IMR-90 (cell line): ENCODE measurements around the gene ALKBH2. TPM values are rescaled to one million over a fixed set of nuclear protein-coding genes. Genes with fewer than 3 reads are reported as not detected.

Experiments
- ATAC-seq: fragments of 200-7000 bp; cut with Tn5 transposase; 2 replicates; pipeline ENCODE4 v1.9.1; 2020; ENCODE audit warnings: low read depth, mild to moderate bottlenecking, moderate library complexity
- BruUV-seq: library from RNA; stranded (reverse); fragments of 400-500 nt; replicated peaks from 2 replicates; lab custom pipeline; 2021; lab: Mats Ljungman, UMichigan
- CTCF ChIA-PET: fragments of 300-600 bp; formaldehyde crosslinking; extraction: SDS; loops from one replicate; lab custom pipeline; 2021; ENCODE audit warnings: antibody characterized with exemption; lab: Yijun Ruan, JAX
- POLR2A ChIA-PET: fragments of 300-600 bp; sonication (Branson Sonifier 250); formaldehyde crosslinking; loops from one replicate; lab custom pipeline; 2022; ENCODE audit warnings: antibody characterized with exemption; ENCODE audit not compliant: unreplicated experiment; lab: Charles Lee
- DNase-seq: peaks from one replicate; pipeline ENCODE4 v3.0.0; 2013
- H2AFZ ChIP-seq: replicated peaks from 2 replicates; pipeline ENCODE3; 2013; ENCODE audit warnings: low read length, mild to moderate bottlenecking; ENCODE audit not compliant: poor library complexity
- H2AK5ac ChIP-seq: 2 replicates; pipeline ENCODE4 v1.6.1; 2013; ENCODE audit warnings: low read depth, low read length, inconsistent platforms
- H2AK9ac ChIP-seq: replicated peaks from 2 replicates; pipeline ENCODE3; 2013; ENCODE audit warnings: mild to moderate bottlenecking, low read depth, low read length, moderate library complexity; ENCODE audit not compliant: poor library complexity
- H2BK120ac ChIP-seq: 2 replicates; pipeline ENCODE4 v1.6.1; 2013; ENCODE audit warnings: low read depth, low read length, inconsistent platforms
- H2BK15ac ChIP-seq: 3 replicates; pipeline ENCODE4 v1.6.1; 2013; ENCODE audit warnings: low read depth, low read length, inconsistent platforms
- H2BK20ac ChIP-seq: 2 replicates; pipeline ENCODE4 v1.6.1; 2013; ENCODE audit warnings: low read depth, mild to moderate bottlenecking, inconsistent platforms, low read length, moderate library complexity
- H2BK5ac ChIP-seq: 2 replicates; pipeline ENCODE4 v1.6.1; 2013; ENCODE audit warnings: mild to moderate bottlenecking, low read depth, low read length, inconsistent platforms; ENCODE audit not compliant: poor library complexity, severe bottlenecking
- H3K14ac ChIP-seq: replicated peaks from 2 replicates; pipeline ENCODE4 v1.6.1; 2013; ENCODE audit warnings: low read depth, low read length, inconsistent platforms
- H3K18ac ChIP-seq: 2 replicates; pipeline ENCODE4 v1.6.1; 2013; ENCODE audit warnings: low read depth, low read length, control low read depth
- H3K23ac ChIP-seq: 2 replicates; pipeline ENCODE4 v1.6.1; 2013; ENCODE audit warnings: low read depth, low read length, inconsistent platforms
- H3K27ac ChIP-seq: 2 replicates; pipeline ENCODE4 v1.5.1; 2013; ENCODE audit warnings: mild to moderate bottlenecking, control low read depth, low read length; ENCODE audit not compliant: insufficient read depth
- H3K27me3 ChIP-seq: 2 replicates; pipeline ENCODE4 v1.6.1; 2013; ENCODE audit warnings: low read length; ENCODE audit not compliant: control insufficient read depth, insufficient read depth
- H3K36me3 ChIP-seq: 2 replicates; pipeline ENCODE4 v1.6.1; 2013; ENCODE audit warnings: low read length, mixed read lengths; ENCODE audit not compliant: control insufficient read depth, insufficient read depth
- H3K4ac ChIP-seq: 2 replicates; pipeline ENCODE4 v1.6.1; 2013; ENCODE audit warnings: low read depth, low read length, inconsistent platforms
- H3K4me1 ChIP-seq: 2 replicates; pipeline ENCODE4 v1.6.1; 2013; ENCODE audit warnings: low read length, mixed read lengths; ENCODE audit not compliant: control insufficient read depth, insufficient read depth
- H3K4me2 ChIP-seq: 2 replicates; pipeline ENCODE4 v1.6.1; 2013; ENCODE audit warnings: low read depth, mild to moderate bottlenecking, control low read depth, low read length, moderate library complexity
- H3K4me3 ChIP-seq: 2 replicates; pipeline ENCODE4 v1.5.1; 2013; ENCODE audit warnings: low read depth, mild to moderate bottlenecking, control low read depth, low read length, moderate library complexity; ENCODE audit not compliant: insufficient read depth
- H3K56ac ChIP-seq: 2 replicates; pipeline ENCODE4 v1.6.1; 2013; ENCODE audit warnings: low read length, inconsistent platforms; ENCODE audit not compliant: insufficient read depth; ENCODE audit errors: extremely low read depth
- H3K79me1 ChIP-seq, 2 experiments: 2 replicates each; pipeline ENCODE4 v1.6.1; 2013; ENCODE audit warnings: low read length in 2 of 2, inconsistent platforms in 1 of 2, low read depth in 1 of 2
- H3K9ac ChIP-seq: 2 replicates; pipeline ENCODE4 v1.6.1; 2013; ENCODE audit warnings: low read depth, low read length, control low read depth
- H3K9me1 ChIP-seq: 2 replicates; pipeline ENCODE4 v1.6.1; 2013; ENCODE audit warnings: low read length, inconsistent platforms; ENCODE audit not compliant: insufficient read depth
- H3K9me3 ChIP-seq: 2 replicates; pipeline ENCODE4 v1.6.1; 2013; ENCODE audit warnings: low read length; ENCODE audit not compliant: control insufficient read depth, insufficient read depth
- H4K20me1 ChIP-seq: 2 replicates; pipeline ENCODE4 v1.6.1; 2013; ENCODE audit warnings: low read length, inconsistent platforms; ENCODE audit not compliant: insufficient read depth
- H4K5ac ChIP-seq: 2 replicates; pipeline ENCODE4 v1.6.1; 2013; ENCODE audit warnings: mild to moderate bottlenecking, low read depth, low read length, control low read depth
- H4K8ac ChIP-seq, 2 experiments: 2 replicates each; pipeline ENCODE4 v1.6.1; 2013; ENCODE audit warnings: low read depth in 2 of 2, low read length in 2 of 2, control low read depth in 1 of 2, inconsistent platforms in 1 of 2
- H4K91ac ChIP-seq: 2 replicates; pipeline ENCODE4 v1.6.1; 2013; ENCODE audit warnings: low read depth, low read length, inconsistent platforms; ENCODE audit not compliant: insufficient read depth
- BHLHE40 ChIP-seq: fragments of 150-350 bp; IDR thresholded peaks from 2 replicates; pipeline ENCODE4 v1.6.1; 2016; ENCODE audit warnings: mild to moderate bottlenecking, low read depth, low read length
- CEBPB ChIP-seq: IDR thresholded peaks from 2 replicates; pipeline ENCODE4 v1.6.1; 2012; ENCODE audit warnings: low read depth, low read length, improper control_type of control experiment
- CHD1 ChIP-seq: IDR thresholded peaks from 2 replicates; pipeline ENCODE4 v1.6.1; 2012; ENCODE audit warnings: low read depth, low read length, improper control_type of control experiment
- CTCF ChIP-seq: conservative IDR thresholded peaks from 2 replicates; pipeline ENCODE4 v1.5.1; 2012; ENCODE audit warnings: mild to moderate bottlenecking, low read depth, low read length, improper control_type of control experiment
- ELK1 ChIP-seq: fragments of 150-350 bp; IDR thresholded peaks from 2 replicates; pipeline ENCODE4 v1.6.1; 2016; ENCODE audit warnings: low read depth, mild to moderate bottlenecking, low read length, moderate library complexity, borderline replicate concordance
- FOS ChIP-seq: fragments of 150-350 bp; IDR thresholded peaks from 2 replicates; pipeline ENCODE4 v1.6.1; 2016; ENCODE audit warnings: low read depth, low read length
- MAFK ChIP-seq: IDR thresholded peaks from 2 replicates; pipeline ENCODE4 v1.6.1; 2012; ENCODE audit warnings: low read depth, low read length, improper control_type of control experiment
- MAZ ChIP-seq: IDR thresholded peaks from 2 replicates; pipeline ENCODE4 v1.6.1; 2012; ENCODE audit warnings: low read depth, mild to moderate bottlenecking, low read length, improper control_type of control experiment, moderate library complexity, borderline replicate concordance
- MXI1 ChIP-seq: IDR thresholded peaks from 2 replicates; pipeline ENCODE4 v1.6.1; 2012; ENCODE audit warnings: low read depth, mild to moderate bottlenecking, low read length, moderate library complexity, borderline replicate concordance
- NFE2L2 ChIP-seq: fragments of 150-350 bp; IDR thresholded peaks from 2 replicates; pipeline ENCODE4 v1.6.1; 2016; ENCODE audit warnings: low read depth, mild to moderate bottlenecking, low read length
- POLR2A ChIP-seq: IDR thresholded peaks from 2 replicates; pipeline ENCODE4 v1.6.1; 2012; ENCODE audit warnings: mild to moderate bottlenecking, low read depth, low read length
- RAD21 ChIP-seq: IDR thresholded peaks from 2 replicates; pipeline ENCODE4 v1.6.1; 2012; ENCODE audit warnings: low read length, improper control_type of control experiment
- RCOR1 ChIP-seq: IDR thresholded peaks from 2 replicates; pipeline ENCODE4 v1.6.1; 2012; ENCODE audit warnings: mild to moderate bottlenecking, low read length, improper control_type of control experiment; ENCODE audit not compliant: insufficient replicate concordance
- RFX5 ChIP-seq: IDR thresholded peaks from 2 replicates; pipeline ENCODE4 v1.8.0; 2012; ENCODE audit warnings: low read depth, mild to moderate bottlenecking, low read length, moderate library complexity
- SMC3 ChIP-seq: fragments of 150-350 bp; IDR thresholded peaks from 2 replicates; pipeline ENCODE4 v1.6.1; 2016; ENCODE audit warnings: low read depth, mild to moderate bottlenecking, antibody characterized with exemption, low read length, moderate library complexity
- USF2 ChIP-seq: fragments of 150-350 bp; IDR thresholded peaks from 2 replicates; pipeline ENCODE4 v1.6.1; 2017; ENCODE audit warnings: mild to moderate bottlenecking, antibody characterized with exemption, low read length, low read depth
- WGBS, 2 experiments: methylation state at CpG; one replicate each; pipeline versions ENCODE4 v1.1.5 to v1.1.7; 2013; ENCODE audit warnings: missing lambda C conversion rate in 2 of 2; ENCODE audit not compliant: insufficient read length in 1 of 2; ENCODE audit errors: extremely low coverage in 2 of 2; 5-methylcytosine and 5-hydroxymethylcytosine counted together
- dilution Hi-C: fragments of 300-500 bp; cut with HindIII; formaldehyde crosslinking; loops from one replicate; pipeline ENCODE4 v1.14.3; 2018; ENCODE audit warnings: low sequenced_read_pairs; ENCODE audit not compliant: unreplicated experiment
- in situ Hi-C: fragments of 300-500 bp; cut with MboI; formaldehyde crosslinking; loops from 3 replicates; pipeline ENCODE4 v1.14.3; 2019; ENCODE audit warnings: low sequenced_read_pairs, inconsistent platforms, mixed read lengths
- intact Hi-C: fragments of 100-400 bp; cut with micrococcal nuclease; formaldehyde crosslinking; loops from 2 replicates; pipeline ENCODE4 v1.10.0; 2022
- polyA plus RNA-seq, 3 experiments: library from polyadenylated mRNA; depleted of rRNA; stranded (reverse); fragments of >200 nt; gene quantifications; 2 replicates each; pipeline ENCODE4 v1.2.3, GENCODE V29; 2012; ENCODE audit warnings: low replicate concordance in 1 of 3
- total RNA-seq: library from RNA; depleted of rRNA; stranded (reverse); fragments of >200 nt; gene quantifications from 2 replicates; pipeline ENCODE4 v1.2.3, GENCODE V29; 2012

ALKBH2 gene
- total and polyA plus RNA-seq, 2 of the 4 experiments (the other 2 are of a cell fraction) = 14.9 to 17.8 TPM

GRCh38 chr12:109056891-109057290 lies 36.4 kb downstream of the ALKBH2 start:
- H4K20me1 ChIP-seq = no peaks in the 10 kb centered on the region
- WGBS, 2 experiments = no CpG with 5 or more reads among the region's 3 CpGs
- no peak overlapping the region for H2BK120ac ChIP-seq
- H3K14ac ChIP-seq = no peak overlapping the region
- no peak overlapping the region for H2BK15ac ChIP-seq
- ATAC-seq = no peak
- no peak overlapping the region for H4K5ac ChIP-seq
- H3K9me1 ChIP-seq = peaks cover 5% of the 10 kb centered on the region
- POLR2A ChIA-PET = no interaction called here
- no peak overlapping the region for H2BK20ac ChIP-seq
- no peak overlapping the region for H3K4me2 ChIP-seq
- H3K9me3 ChIP-seq = no peaks in the 10 kb centered on the region
- no peak overlapping the region for H3K23ac ChIP-seq
- CTCF ChIA-PET = no interaction called here
- BruUV-seq = no TSS peak
- H3K27me3 ChIP-seq = no peaks in the 10 kb centered on the region
- TF ChIP-seq FOS (no peak), NFE2L2 (no peak), RAD21 (no peak), MAZ (no peak), RFX5 (no peak), RCOR1 (no peak), SMC3 (no peak), CHD1 (no peak), BHLHE40 (no peak), CEBPB (no peak), USF2 (no peak), POLR2A (no peak), MAFK (no peak), CTCF (no peak), ELK1 (no peak), MXI1 (no peak)
- dilution Hi-C loops = no loop called here
- no peak overlapping the region for H3K18ac ChIP-seq
- no peak for DNase-seq
- H2AK9ac ChIP-seq = no peak overlapping the region
- H3K36me3 ChIP-seq = peaks cover 5% of the 10 kb centered on the region
- H4K91ac ChIP-seq = no peak overlapping the region
- H2AK5ac ChIP-seq = no peak overlapping the region
- H3K4me1 ChIP-seq = 0 out of 2 replicates have a peak, but pooled peaks cover 4% of the 10 kb centered on the region
- H2AFZ ChIP-seq = no peak overlapping the region
- no peak overlapping the region for H2BK5ac ChIP-seq
- intact Hi-C loops = no loop called here
- no peak overlapping the region for H3K4ac ChIP-seq
- in situ Hi-C loops = no loop called here
- no peak overlapping the region for H3K27ac ChIP-seq
- no peak overlapping the region for H3K56ac ChIP-seq
- no peak overlapping the region for H3K4me3 ChIP-seq
- no peak overlapping the region for H4K8ac ChIP-seq
- peaks cover 11 to 15% of the 10 kb centered on the region in 2 experiments; a peak in 3 of 4 replicates for H3K79me1 ChIP-seq
- H3K9ac ChIP-seq = no peak overlapping the region
